Endothelial cell of umbilical vein (primary cell): ENCODE data around the gene POLR1D.

Experiments
- CTCF ChIP-seq, 2 donors: IDR thresholded peaks; 1 replicate in 1 of 2; 2 replicates in 1 of 2; pipeline ENCODE4 v1.5.1; 2011; ENCODE audit warnings: low read length in 2 of 2, mild to moderate bottlenecking in 2 of 2, moderate library complexity in 2 of 2, control low read depth in 1 of 2, inconsistent platforms in 1 of 2, low read depth in 1 of 2; ENCODE audit not compliant: insufficient read depth in 1 of 2; ENCODE audit errors: extremely low read depth in 1 of 2
- EZH2 ChIP-seq: IDR thresholded peaks from 2 replicates; pipeline ENCODE4 v1.6.1; 2012; ENCODE audit warnings: borderline replicate concordance, low read depth, mild to moderate bottlenecking, moderate library complexity, low read length, inconsistent platforms; ENCODE audit not compliant: severe bottlenecking
- POLR2A ChIP-seq: IDR thresholded peaks from 2 replicates; pipeline ENCODE4 v1.6.1; 2012; ENCODE audit warnings: low read depth, mild to moderate bottlenecking, control low read depth, low read length

GRCh38 chr13:27667946-27668345 lies 46.3 kb downstream of the POLR1D start:
- TF ChIP-seq EZH2: no peak
- TF ChIP-seq CTCF (IDR thresholded peaks at IDR 0.05; ENCODE audit: extremely low read depth in 1 of 2, insufficient read depth in 1 of 2, low read depth in 1 of 2, low read length in 2 of 2): no peak
- TF ChIP-seq POLR2A: no peak
